GM21825 (cell line): ENCODE measurements around the gene FLVCR1.

Source experiments
- ATAC-seq: cut with Tn5 transposase; IDR thresholded peaks from one replicate; pipeline ENCODE4 v1.9.1; 2021; ENCODE audit warnings: mild to moderate bottlenecking, moderate library complexity; ENCODE audit not compliant: unreplicated experiment

The FLVCR1 gene

DNA sequence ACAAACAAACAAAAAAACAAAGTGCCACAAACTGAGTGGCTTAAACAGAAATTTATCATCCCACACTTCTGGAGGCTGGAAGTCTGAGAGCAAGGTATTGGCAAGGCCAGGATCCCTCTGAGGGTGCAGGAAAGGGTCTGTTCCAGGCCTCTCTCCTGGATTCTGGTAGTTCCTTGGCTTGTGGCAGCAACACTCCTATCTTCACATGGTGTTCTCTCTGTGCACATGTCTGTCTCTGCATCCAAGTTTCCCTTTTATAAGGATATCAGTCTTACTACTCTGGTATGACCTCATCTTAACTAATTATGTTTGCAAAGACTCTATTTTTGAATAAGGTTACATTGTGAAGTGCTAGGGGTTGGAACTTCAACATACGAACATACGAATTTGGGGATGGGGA, 87.0 kb downstream of the FLVCR1 start:
- ATAC-seq = no peak

- ATAC-seq = no peak
Observed at GRCh38 chr1:212945463-212946160, 87.5 kb downstream of the FLVCR1 start.

DNA sequence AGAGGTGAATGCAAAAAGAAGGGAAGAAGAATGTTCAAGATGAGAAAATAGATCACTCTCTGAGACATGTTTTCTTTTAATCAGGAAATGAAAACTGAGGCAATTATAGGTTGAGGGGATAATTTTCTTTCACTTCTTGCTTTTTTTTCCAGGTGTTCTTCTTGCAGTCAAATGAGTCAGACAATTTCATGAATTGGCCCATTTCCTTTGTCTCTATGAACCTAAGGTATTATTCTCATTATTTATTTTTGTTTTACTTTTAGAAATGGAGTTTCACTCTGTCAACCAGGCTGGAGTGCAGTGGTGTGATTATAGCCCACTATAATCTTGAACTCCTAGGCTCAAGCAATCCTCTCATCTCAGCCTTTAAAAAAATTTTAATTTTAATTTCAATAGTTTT, 88.8 kb downstream of the FLVCR1 start:
- no peak for ATAC-seq
